ENCODE measurements around the gene PHACTR2.

The PHACTR2 gene

GRCh38 chr6:143743301-143744166 is 65.8 kb downstream of the PHACTR2 start:
- DNase-seq = no peak

GRCh38 chr6:143744551-143745165 is 66.9 kb downstream of the PHACTR2 start:
- DNase-seq = no peak

GRCh38 chr6:143745166-143746133 is 67.7 kb downstream of the PHACTR2 start:
- DNase-seq = no peak

- DNase-seq = no peak
These were observed 68.7 kb downstream of the PHACTR2 start for GRCh38 chr6:143746202-143747119.

GRCh38 chr6:143747347-143747842 is 69.6 kb downstream of the PHACTR2 start:
- no peak for DNase-seq

GRCh38 chr6:143749891-143750290 is 72.1 kb downstream of the PHACTR2 start:
- DNase-seq = no peak

GRCh38 chr6:143750877-143751276 is 73.1 kb downstream of the PHACTR2 start:
- DNase-seq = no peak

- DNase-seq = no peak
These were observed 74.7 kb downstream of the PHACTR2 start for GRCh38 chr6:143752459-143752858.

- no peak for DNase-seq
These were observed 75.9 kb downstream of the PHACTR2 start for GRCh38 chr6:143753678-143754077.

GRCh38 chr6:143754204-143754603 is 76.4 kb downstream of the PHACTR2 start:
- no peak for DNase-seq

- DNase-seq = no peak
These were observed 77.6 kb downstream of the PHACTR2 start for GRCh38 chr6:143755301-143755744.

GRCh38 chr6:143757346-143757832 is 79.6 kb downstream of the PHACTR2 start:
- DNase-seq = no peak

GRCh38 chr6:143758551-143758950 is 80.8 kb downstream of the PHACTR2 start:
- DNase-seq = no peak

- no peak for DNase-seq
These were observed 81.9 kb downstream of the PHACTR2 start for GRCh38 chr6:143759666-143760065.

- no peak for DNase-seq
These were observed 83.3 kb downstream of the PHACTR2 start for GRCh38 chr6:143761074-143761473.

- no peak for DNase-seq
These were observed 84.4 kb downstream of the PHACTR2 start for GRCh38 chr6:143762126-143762525.

- no peak for DNase-seq
These were observed 87.8 kb downstream of the PHACTR2 start for GRCh38 chr6:143765422-143766184.

- DNase-seq = no peak
These were observed 88.4 kb downstream of the PHACTR2 start for GRCh38 chr6:143766185-143766553.

- DNase-seq = no peak
These were observed 89.7 kb downstream of the PHACTR2 start for GRCh38 chr6:143767433-143767832.

- DNase-seq = no peak
These were observed 94.6 kb downstream of the PHACTR2 start for GRCh38 chr6:143772116-143773086.
